ENCODE data around the gene ABLIM1.

DNA sequence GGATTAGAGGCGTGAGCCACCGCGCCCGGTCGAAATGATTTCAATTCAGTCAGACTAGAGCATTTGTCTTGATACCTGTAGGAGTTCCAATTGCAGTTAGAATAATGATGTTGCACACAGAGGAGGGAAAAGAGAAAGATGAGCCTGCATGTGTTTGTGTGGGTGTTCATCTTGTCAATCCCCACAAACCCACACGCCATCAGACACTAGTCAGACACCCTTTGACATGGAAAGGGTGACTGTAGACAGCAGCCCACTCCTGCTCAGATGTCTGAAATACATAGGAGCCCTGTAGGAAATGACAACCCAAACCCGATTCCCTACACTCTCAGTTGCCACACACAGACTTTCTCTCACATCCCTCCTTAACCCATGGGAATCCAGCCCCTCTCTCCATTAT lies 92.0 kb downstream of the ABLIM1 start:
- no peak for TF ChIP-seq POLR2A (IDR thresholded peaks at IDR 0.05)
- TF ChIP-seq, protein P1, sequence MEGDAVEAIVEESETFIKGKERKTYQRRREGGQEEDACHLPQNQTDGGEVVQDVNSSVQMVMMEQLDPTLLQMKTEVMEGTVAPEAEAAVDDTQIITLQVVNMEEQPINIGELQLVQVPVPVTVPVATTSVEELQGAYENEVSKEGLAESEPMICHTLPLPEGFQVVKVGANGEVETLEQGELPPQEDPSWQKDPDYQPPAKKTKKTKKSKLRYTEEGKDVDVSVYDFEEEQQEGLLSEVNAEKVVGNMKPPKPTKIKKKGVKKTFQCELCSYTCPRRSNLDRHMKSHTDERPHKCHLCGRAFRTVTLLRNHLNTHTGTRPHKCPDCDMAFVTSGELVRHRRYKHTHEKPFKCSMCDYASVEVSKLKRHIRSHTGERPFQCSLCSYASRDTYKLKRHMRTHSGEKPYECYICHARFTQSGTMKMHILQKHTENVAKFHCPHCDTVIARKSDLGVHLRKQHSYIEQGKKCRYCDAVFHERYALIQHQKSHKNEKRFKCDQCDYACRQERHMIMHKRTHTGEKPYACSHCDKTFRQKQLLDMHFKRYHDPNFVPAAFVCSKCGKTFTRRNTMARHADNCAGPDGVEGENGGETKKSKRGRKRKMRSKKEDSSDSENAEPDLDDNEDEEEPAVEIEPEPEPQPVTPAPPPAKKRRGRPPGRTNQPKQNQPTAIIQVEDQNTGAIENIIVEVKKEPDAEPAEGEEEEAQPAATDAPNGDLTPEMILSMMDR (IDR thresholded peaks at IDR 0.05): no peak
